ENCODE data around the gene IFT122.
"Not testable (repeated sequence)": the region's sequence is repeated elsewhere in the genome, so short reads cannot be mapped to it uniquely, and the experiment has no call there.

Gene IFT122

GRCh38 chr3:129498603-129499488, 58.8 kb downstream of the IFT122 start:
- not testable (repeated sequence) for DNase-seq

- not testable (repeated sequence) for DNase-seq
Observed at GRCh38 chr3:129499604-129500333, 59.7 kb downstream of the IFT122 start.

- no peak for DNase-seq
Observed at GRCh38 chr3:129500334-129500658, 60.3 kb downstream of the IFT122 start.

- DNase-seq: peak in 1 of 2 experiments; percentile 73
Observed at GRCh38 chr3:129501630-129502029, 61.6 kb downstream of the IFT122 start.

- peak; percentile 94 to 95 for DNase-seq
Observed at GRCh38 chr3:129502641-129503408, 62.8 kb downstream of the IFT122 start.

GRCh38 chr3:129503471-129504291, 63.7 kb downstream of the IFT122 start:
- peak; percentile 94 to 95 for DNase-seq

- no peak for DNase-seq
Observed at GRCh38 chr3:129504471-129505100, 64.6 kb downstream of the IFT122 start.

GRCh38 chr3:129505341-129505740, 65.3 kb downstream of the IFT122 start:
- DNase-seq: peak; percentile 94 to 98

GRCh38 chr3:129506231-129506742, 66.3 kb downstream of the IFT122 start:
- no peak for DNase-seq

- DNase-seq: peak in 1 of 2 experiments; percentile 61
Observed at GRCh38 chr3:129507181-129507831, 67.3 kb downstream of the IFT122 start.

GRCh38 chr3:129512595-129512994, 72.6 kb downstream of the IFT122 start:
- no peak for DNase-seq

- no peak for DNase-seq
Observed at GRCh38 chr3:129513705-129514104, 73.7 kb downstream of the IFT122 start.

GRCh38 chr3:129514110-129514509, 74.1 kb downstream of the IFT122 start:
- no peak for DNase-seq

GRCh38 chr3:129514563-129514962, 74.5 kb downstream of the IFT122 start:
- DNase-seq: no peak

GRCh38 chr3:129515108-129515820, 75.2 kb downstream of the IFT122 start:
- DNase-seq: not testable (repeated sequence)

GRCh38 chr3:129515821-129516432, 75.9 kb downstream of the IFT122 start:
- not testable (repeated sequence) for DNase-seq

- DNase-seq: no peak
Observed at GRCh38 chr3:129517516-129517915, 77.5 kb downstream of the IFT122 start.

GRCh38 chr3:129518038-129518561, 78.1 kb downstream of the IFT122 start:
- no peak for DNase-seq

GRCh38 chr3:129518581-129518980, 78.6 kb downstream of the IFT122 start:
- DNase-seq: no peak

GRCh38 chr3:129519449-129519848, 79.4 kb downstream of the IFT122 start:
- no peak for DNase-seq

Data from NCI-H524 (cell line).